ENCODE measurements around the gene PTPMT1.
"Not testable (repeated sequence)": the region's sequence is repeated elsewhere in the genome, so short reads cannot be mapped to it uniquely, and the experiment has no call there.

The PTPMT1 gene

GRCh38 chr11:47534704-47535251, 30.6 kb upstream of the PTPMT1 start:
- Mint-ChIP-seq H3K27ac (peak overlapping the region; percentile 2), H3K4me1 (ENCODE audit: low read depth) (peaks cover 66% of the 10 kb centered on the region), H3K36me3 (ENCODE audit: low read depth) (peaks cover 28% of the 10 kb centered on the region), H3K4me3 (no peak overlapping the region), H3K9me3 (no peaks in the 10 kb centered on the region), H3K27me3 (no peaks in the 10 kb centered on the region)

DNA sequence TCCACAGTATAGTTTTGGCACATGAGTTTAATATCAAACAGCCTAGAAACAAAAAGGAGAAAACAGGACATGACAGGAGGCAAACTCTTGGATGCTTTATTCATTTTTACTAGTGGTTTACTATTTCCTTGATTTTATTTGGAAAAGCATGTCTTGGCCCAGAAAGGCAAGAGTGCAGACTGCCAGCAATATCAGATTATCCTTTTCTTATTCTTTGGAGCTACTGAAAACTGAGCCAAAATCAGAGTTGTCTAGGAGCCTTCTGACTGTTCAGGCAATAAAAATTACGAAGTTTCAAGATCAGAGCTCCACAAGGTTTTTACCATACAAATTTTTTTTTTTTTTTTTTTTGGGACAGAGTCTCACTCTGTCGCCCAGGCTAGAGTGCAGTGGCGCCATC, 28.5 kb upstream of the PTPMT1 start:
- peaks cover 32% of the 10 kb centered on the region for H3K36me3 Mint-ChIP-seq (ENCODE audit: low read depth)
- H3K27me3 Mint-ChIP-seq, result no peaks in the 10 kb centered on the region
- no peaks in the 10 kb centered on the region for H3K9me3 Mint-ChIP-seq
- H3K4me3 Mint-ChIP-seq, result no peak overlapping the region
- peaks cover 74% of the 10 kb centered on the region for H3K4me1 Mint-ChIP-seq (ENCODE audit: low read depth)
- H3K27ac Mint-ChIP-seq, result no peak overlapping the region

DNA sequence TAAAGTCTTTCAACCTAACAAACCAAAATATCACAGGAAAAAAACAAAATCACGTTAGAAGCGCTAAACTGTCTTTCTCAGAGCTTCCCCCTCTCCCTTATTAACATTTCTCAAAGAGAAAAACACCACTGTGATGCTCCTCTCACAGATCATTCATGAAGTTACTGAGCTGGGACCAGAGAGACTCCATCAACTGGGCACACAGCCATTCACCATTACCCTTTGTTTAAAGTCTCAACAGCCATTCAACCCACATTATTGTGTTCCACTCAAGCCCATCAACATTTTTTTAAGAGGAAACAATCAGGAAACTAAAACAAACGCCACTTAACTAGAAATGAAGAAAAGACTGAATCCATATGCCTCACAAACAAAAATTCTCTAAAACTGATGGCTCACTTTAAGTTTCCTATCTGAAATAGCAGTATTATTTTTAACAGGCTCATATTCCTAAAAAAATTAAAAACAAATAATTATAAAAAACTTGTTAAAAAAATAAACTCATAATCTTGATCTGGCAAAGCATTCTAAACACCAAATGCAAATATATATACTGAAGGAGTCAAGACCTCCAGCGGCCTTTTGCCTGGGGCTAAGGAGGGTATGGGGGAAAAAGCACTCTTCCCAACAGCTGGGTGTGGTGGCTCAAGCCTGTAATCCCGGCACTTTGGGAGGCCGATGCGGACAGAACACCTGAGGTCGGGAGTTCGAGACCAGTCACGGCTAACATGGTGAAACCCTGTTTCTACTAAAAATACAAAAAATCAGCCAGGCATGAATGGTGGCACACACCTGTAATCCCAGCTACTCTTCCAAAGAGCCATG, 26.4 kb upstream of the PTPMT1 start:
- H3K4me1 Mint-ChIP-seq (ENCODE audit: low read depth), result peaks cover 75% of the 10 kb centered on the region
- peaks cover 39% of the 10 kb centered on the region for H3K36me3 Mint-ChIP-seq (ENCODE audit: low read depth)
- H3K9me3 Mint-ChIP-seq, result no peaks in the 10 kb centered on the region
- no peak overlapping the region for H3K4me3 Mint-ChIP-seq
- H3K27ac Mint-ChIP-seq, result peak overlapping the region; percentile 36
- H3K27me3 Mint-ChIP-seq, result no peaks in the 10 kb centered on the region

DNA sequence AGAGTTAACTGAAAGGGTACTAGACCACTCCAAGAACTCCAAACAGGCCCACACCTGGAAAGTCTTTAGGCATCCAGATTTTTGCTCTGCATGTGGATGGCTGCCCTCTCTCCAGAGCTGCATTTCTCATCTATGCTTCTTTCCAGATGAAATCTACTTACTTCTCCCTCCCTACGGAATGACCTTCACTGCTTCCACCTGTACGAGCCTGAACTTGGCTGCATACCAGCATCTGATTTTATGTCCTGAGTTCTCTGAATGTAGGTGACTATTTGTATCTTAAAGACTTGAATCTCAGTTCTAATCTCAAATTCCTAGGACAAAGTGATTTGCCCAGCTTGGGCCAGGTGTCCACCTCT, 25.7 kb upstream of the PTPMT1 start:
- peaks cover 81% of the 10 kb centered on the region for H3K4me1 Mint-ChIP-seq (ENCODE audit: low read depth)
- H3K27ac Mint-ChIP-seq, result peak overlapping the region; percentile 79
- H3K4me3 Mint-ChIP-seq, result no peak overlapping the region
- no peaks in the 10 kb centered on the region for H3K27me3 Mint-ChIP-seq
- H3K36me3 Mint-ChIP-seq (ENCODE audit: low read depth), result peaks cover 45% of the 10 kb centered on the region
- H3K9me3 Mint-ChIP-seq, result no peaks in the 10 kb centered on the region

DNA sequence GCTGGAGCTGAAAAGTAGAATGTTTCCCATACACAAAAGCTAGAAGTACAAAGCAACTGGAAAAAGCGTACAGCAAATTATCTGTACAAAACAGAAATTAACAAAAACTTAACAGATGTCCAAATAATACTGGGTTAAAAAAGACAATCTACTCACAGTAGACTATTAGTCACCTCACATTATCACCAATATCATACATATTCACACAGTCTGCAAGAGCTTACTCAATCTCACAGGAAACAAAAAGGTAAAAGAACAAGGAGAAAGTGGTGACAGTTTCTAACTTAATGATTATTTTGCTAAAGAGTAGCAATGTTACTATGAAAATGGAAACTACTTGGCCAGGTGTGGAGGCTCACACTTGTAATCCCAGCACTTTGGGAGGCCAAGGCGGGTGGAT, 24.3 kb upstream of the PTPMT1 start:
- Mint-ChIP-seq H3K36me3 (ENCODE audit: low read depth) (peaks cover 39% of the 10 kb centered on the region), H3K27me3 (no peaks in the 10 kb centered on the region), H3K4me1 (ENCODE audit: low read depth) (peaks cover 81% of the 10 kb centered on the region), H3K9me3 (no peaks in the 10 kb centered on the region), H3K4me3 (peak overlapping the region; percentile 38), H3K27ac (peak overlapping the region; percentile 79)

- Mint-ChIP-seq H3K9me3 (no peaks in the 10 kb centered on the region), H3K36me3 (ENCODE audit: low read depth) (peaks cover 48% of the 10 kb centered on the region), H3K27ac (no peak overlapping the region), H3K4me3 (no peak overlapping the region), H3K4me1 (ENCODE audit: low read depth) (peaks cover 81% of the 10 kb centered on the region), H3K27me3 (no peaks in the 10 kb centered on the region)
Measured at GRCh38 chr11:47545298-47545697, 20.1 kb upstream of the PTPMT1 start.

DNA sequence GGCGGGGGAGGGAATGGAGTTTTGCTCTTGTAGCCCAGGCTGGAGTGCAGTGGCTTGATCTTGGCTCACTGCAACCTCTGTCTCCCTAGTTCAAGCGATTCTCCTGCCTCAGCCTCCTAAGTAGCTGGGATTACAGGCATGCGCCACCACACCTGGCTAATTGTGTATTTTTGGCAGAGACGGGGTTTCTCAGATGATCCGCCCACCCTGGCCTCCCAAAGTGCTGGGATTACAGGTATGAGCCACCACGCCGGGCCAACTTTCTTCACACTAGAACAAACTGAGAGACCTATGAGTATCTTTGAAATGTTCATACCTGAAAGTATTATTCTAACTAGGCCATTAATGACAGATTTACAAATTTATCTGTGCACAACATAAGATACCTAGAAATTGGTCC, 19.1 kb upstream of the PTPMT1 start:
- H3K36me3 Mint-ChIP-seq (ENCODE audit: low read depth), result peaks cover 52% of the 10 kb centered on the region
- not testable (repeated sequence) for H3K4me3 Mint-ChIP-seq, H3K9me3 Mint-ChIP-seq, H3K27me3 Mint-ChIP-seq, H3K27ac Mint-ChIP-seq
- peaks cover 81% of the 10 kb centered on the region for H3K4me1 Mint-ChIP-seq (ENCODE audit: low read depth)

DNA sequence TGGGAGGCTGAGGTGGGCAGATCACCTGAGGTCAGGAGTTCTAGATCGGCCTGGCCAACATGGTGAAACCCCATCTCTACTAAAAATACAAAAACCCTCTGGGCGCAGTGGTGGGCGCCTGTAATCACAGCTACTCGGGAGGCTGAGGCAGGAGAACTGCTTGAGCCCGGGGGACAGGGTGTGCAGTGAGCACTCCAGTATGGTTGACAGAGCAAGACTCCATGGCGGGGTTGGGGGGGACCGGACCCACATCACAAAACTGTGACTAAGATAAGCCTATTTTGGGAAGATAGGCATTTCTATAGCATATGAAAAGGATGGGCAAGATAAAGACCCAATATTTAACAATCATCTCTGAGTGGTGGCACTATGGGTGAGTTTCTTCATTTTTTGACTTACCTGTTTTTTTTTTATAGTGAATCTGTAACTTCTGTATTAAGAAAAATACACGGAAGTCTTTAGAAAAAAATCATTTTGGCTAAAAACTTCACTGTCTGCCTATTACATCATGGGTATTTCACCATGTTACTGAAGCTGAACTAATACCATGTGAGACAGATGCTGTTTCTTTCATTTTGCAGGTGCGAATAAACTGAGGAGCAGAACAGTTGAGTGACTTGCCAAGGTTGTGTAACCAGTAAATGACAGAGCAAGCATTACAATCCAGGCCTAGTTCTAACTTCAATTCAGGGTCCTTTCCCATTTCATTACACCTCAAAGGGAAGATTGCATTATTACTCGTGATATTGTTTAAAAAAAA, 14.9 kb upstream of the PTPMT1 start:
- no peaks in the 10 kb centered on the region for H3K27me3 Mint-ChIP-seq
- no peaks in the 10 kb centered on the region for H3K9me3 Mint-ChIP-seq
- H3K4me1 Mint-ChIP-seq (ENCODE audit: low read depth), result peaks cover 57% of the 10 kb centered on the region

DNA sequence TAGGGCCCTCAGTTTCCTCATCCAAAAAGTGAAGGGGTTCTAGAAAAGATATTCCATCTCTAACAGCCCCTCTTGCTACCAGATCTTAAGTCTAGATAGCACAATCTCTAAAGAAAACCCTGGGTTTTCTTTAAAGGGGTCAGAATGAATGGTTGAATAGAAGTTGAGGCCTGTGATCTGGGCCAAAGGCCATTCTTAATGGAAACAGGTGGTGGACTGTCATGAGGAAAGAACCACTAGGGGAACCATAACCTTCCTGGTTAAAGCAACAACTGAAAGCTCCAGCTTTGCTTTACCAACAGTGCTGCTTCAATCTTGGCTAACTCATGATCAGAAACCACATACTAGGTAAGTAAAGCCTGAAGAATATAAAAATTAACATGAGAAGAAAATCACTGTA, 14.3 kb upstream of the PTPMT1 start:
- Mint-ChIP-seq H3K9me3 (no peaks in the 10 kb centered on the region), H3K27ac (peak overlapping the region; percentile 87), H3K27me3 (no peaks in the 10 kb centered on the region), H3K4me3 (peak overlapping the region; percentile 98), H3K4me1 (ENCODE audit: low read depth) (peaks cover 57% of the 10 kb centered on the region), H3K36me3 (ENCODE audit: low read depth) (peaks cover 45% of the 10 kb centered on the region)

More for the DNA sequence above, 14.9 kb upstream of the PTPMT1 start:
- Mint-ChIP-seq H3K27ac (peak overlapping the region; percentile 80), H3K36me3 (ENCODE audit: low read depth) (peaks cover 45% of the 10 kb centered on the region), H3K4me3 (peak overlapping the region; percentile 98)

DNA sequence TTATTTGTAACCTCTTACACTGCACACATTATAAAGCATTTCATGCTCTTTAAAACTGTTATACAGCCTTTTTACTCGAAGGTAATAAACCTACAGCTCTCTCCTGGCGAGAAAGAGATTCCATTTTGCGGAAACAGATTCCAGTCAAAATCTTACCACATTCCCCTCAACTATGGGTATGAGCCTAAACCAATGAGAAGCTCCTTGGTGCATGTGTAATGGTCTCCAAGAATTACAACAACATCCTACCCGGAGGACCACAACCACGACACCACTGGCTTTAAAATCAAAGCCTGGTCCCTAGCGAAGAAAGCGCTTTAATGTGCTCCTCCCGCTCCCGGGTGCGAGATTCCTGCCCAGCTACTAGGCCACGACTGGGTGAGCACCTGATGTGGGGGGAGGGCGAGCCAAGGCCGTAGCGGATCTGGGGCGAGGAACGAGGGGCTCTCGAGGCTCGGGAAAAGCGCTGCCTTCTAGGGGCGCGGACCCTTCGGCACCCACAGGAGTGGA, 13.3 kb upstream of the PTPMT1 start:
- Mint-ChIP-seq H3K4me3 (peak overlapping the region; percentile 98), H3K27ac (peak overlapping the region; percentile 97), H3K36me3 (ENCODE audit: low read depth) (peaks cover 38% of the 10 kb centered on the region), H3K4me1 (ENCODE audit: low read depth) (peaks cover 50% of the 10 kb centered on the region), H3K9me3 (no peaks in the 10 kb centered on the region), H3K27me3 (no peaks in the 10 kb centered on the region)

GRCh38 chr11:47552566-47553405, 12.6 kb upstream of the PTPMT1 start, which contains the start of gene CELF1:
Gene CELF1 (minus strand): TSS chr11:47553132. CDS start chr11:47499523, 53,609 bp downstream.
- H3K4me3 Mint-ChIP-seq, result peak within 1 kb of the TSS; percentile 98
- peaks cover 45% of the 10 kb centered on the region for H3K4me1 Mint-ChIP-seq (ENCODE audit: low read depth)

GRCh38 chr11:47553406-47553743, 12.0 kb upstream of the PTPMT1 start:
- Mint-ChIP-seq H3K27ac (peak overlapping the region; percentile 31), H3K4me1 (ENCODE audit: low read depth) (peaks cover 39% of the 10 kb centered on the region), H3K9me3 (no peaks in the 10 kb centered on the region), H3K27me3 (no peaks in the 10 kb centered on the region), H3K4me3 (peak overlapping the region; percentile 98), H3K36me3 (ENCODE audit: low read depth) (peaks cover 27% of the 10 kb centered on the region)

More at GRCh38 chr11:47552566-47553405, 12.6 kb upstream of the PTPMT1 start, which contains the start of gene CELF1:
- Mint-ChIP-seq H3K27ac (peak within 1 kb of the TSS; percentile 97), H3K9me3 (no peaks in the 10 kb centered on the region), H3K36me3 (ENCODE audit: low read depth) (peaks cover 33% of the 10 kb centered on the region), H3K27me3 (no peaks in the 10 kb centered on the region)

DNA sequence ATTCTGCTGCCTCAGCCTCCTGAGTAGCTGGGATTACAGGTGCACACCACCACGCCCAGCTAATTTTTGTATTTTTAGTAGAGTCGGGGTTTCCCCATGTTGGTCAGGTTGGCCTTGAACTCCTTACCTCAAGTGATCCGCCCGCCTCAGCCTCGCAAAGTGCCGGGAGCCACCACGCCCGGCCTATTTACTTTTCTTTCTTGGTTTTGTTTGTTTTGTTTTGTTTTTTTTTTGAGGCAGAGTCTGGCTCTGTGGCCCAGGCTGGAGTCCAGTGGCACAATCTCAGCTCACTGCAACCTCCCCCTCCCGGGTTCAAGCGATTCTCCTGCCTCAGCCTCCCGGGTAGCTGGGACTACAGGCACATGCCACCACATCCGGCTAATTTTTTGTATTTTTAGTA, 8.4 kb upstream of the PTPMT1 start:
- H3K4me3 Mint-ChIP-seq; H3K36me3 Mint-ChIP-seq (ENCODE audit: low read depth): not testable (repeated sequence)

DNA sequence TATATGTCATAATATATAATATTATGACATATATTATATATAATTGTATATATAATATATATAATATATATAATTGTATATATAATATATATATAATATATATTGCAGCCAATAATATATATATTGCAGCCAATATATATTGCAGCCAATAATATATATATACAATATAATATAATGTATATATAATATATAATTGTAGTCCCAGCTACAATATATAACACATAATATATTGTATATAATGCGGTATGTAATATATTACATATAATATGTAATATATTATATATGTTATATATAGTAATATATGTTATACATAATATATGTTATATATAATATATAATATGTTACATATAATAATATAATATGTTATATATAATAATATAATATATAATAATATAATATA, 6.7 kb upstream of the PTPMT1 start:
- no peak overlapping the region for H3K27ac Mint-ChIP-seq
- H3K4me3 Mint-ChIP-seq, result no peak overlapping the region
- no peaks in the 10 kb centered on the region for H3K9me3 Mint-ChIP-seq
- peaks cover 16% of the 10 kb centered on the region for H3K4me1 Mint-ChIP-seq (ENCODE audit: low read depth)
- H3K27me3 Mint-ChIP-seq, result no peaks in the 10 kb centered on the region
- H3K36me3 Mint-ChIP-seq (ENCODE audit: low read depth), result no peaks in the 10 kb centered on the region

More for the DNA sequence above, 8.4 kb upstream of the PTPMT1 start:
- H3K27ac Mint-ChIP-seq, H3K9me3 Mint-ChIP-seq, H3K27me3 Mint-ChIP-seq: not testable (repeated sequence)
- peaks cover 11% of the 10 kb centered on the region for H3K4me1 Mint-ChIP-seq (ENCODE audit: low read depth)
